Measurements from ENCODE around the gene TFEB. TPM values are rescaled to one million over a fixed set of nuclear protein-coding genes. Genes with fewer than 3 reads are reported as not detected.
"Not testable (repeated sequence)": the region's sequence is repeated elsewhere in the genome, so short reads cannot be mapped to it uniquely, and the experiment has no call there.

Gene TFEB
- total RNA-seq, 1 donor from 2014 or later: 5.1 TPM

GRCh38 chr6:41767112-41767833 is 31.9 kb upstream of the TFEB start:
- Histone ChIP-seq H3K27me3 (ENCODE audit: control insufficient read depth, insufficient read depth, low read length) (no peaks in the 10 kb centered on the region), H3K36me3 (ENCODE audit: control insufficient read depth, insufficient read depth, low read length) (no peaks in the 10 kb centered on the region), H3K4me3 (ENCODE audit: low read depth, low read length) (no peak overlapping the region)
- no peak for TF ChIP-seq CTCF (IDR thresholded peaks at IDR 0.05; ENCODE audit: insufficient read depth, low read length, poor library complexity, severe bottlenecking)
- no peak for DNase-seq (ENCODE audit: low read depth)

DNA sequence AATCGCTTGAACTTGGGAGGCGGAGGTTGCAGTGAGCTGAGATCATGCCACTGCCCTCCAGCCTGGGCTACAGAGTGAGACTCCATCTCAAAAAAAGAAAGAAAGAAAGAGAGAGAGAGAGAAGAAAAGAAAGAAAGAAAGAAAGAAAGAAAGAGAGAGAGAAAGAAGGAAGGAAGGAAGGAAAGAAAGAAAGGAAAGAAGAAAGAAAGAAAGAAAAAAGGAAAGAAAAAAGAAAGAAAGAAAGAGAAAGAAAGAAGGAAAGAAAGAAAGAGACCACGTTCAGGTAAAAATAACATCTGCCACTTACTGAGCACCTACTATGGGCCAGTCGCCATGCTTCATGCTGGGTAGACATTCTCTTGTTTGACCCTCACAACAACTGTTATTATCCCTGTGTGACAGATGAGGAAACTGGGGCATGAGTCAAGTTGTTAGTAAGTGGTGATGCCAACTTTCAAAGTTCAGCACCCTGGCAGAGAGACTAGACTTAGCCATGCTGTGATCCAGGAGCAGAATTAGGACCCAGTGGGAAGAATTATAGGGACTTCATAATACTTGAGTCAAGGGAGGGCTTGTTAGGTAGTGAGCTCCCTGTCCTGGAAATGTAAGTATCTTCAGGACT is 30.7 kb upstream of the TFEB start:
- H3K27me3 ChIP-seq (ENCODE audit: control insufficient read depth, insufficient read depth, low read length); H3K36me3 ChIP-seq (ENCODE audit: control insufficient read depth, insufficient read depth, low read length); DNase-seq (ENCODE audit: low read depth); H3K4me3 ChIP-seq (ENCODE audit: low read depth, low read length): not testable (repeated sequence)

DNA sequence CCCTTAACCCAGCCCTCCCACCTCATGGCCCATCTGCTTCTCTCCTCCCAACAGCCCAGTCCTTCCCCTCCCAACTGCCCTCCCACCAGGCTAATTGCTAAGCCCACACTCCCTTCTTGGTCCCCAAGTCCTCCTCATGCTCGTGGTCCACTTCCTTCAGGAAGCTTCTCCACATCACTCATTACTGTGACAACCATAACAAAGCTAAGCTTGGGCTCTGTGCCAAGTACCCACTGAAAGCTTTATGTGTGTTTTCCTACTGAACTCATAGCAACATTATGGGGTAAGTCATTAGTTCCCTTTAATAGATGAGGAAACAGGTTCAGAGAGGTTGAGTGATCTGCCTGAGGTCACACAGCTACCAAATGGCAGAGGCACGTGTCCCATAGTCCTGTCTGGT is 28.1 kb upstream of the TFEB start:
- H3K27me3 ChIP-seq (ENCODE audit: control insufficient read depth, insufficient read depth, low read length): no peaks in the 10 kb centered on the region
- H3K36me3 ChIP-seq (ENCODE audit: control insufficient read depth, insufficient read depth, low read length): no peaks in the 10 kb centered on the region
- no peak for TF ChIP-seq CTCF (IDR thresholded peaks at IDR 0.05; ENCODE audit: insufficient read depth, low read length, poor library complexity, severe bottlenecking)
- H3K4me3 ChIP-seq (ENCODE audit: low read depth, low read length): no peak overlapping the region
- no peak for DNase-seq (ENCODE audit: low read depth)

DNA sequence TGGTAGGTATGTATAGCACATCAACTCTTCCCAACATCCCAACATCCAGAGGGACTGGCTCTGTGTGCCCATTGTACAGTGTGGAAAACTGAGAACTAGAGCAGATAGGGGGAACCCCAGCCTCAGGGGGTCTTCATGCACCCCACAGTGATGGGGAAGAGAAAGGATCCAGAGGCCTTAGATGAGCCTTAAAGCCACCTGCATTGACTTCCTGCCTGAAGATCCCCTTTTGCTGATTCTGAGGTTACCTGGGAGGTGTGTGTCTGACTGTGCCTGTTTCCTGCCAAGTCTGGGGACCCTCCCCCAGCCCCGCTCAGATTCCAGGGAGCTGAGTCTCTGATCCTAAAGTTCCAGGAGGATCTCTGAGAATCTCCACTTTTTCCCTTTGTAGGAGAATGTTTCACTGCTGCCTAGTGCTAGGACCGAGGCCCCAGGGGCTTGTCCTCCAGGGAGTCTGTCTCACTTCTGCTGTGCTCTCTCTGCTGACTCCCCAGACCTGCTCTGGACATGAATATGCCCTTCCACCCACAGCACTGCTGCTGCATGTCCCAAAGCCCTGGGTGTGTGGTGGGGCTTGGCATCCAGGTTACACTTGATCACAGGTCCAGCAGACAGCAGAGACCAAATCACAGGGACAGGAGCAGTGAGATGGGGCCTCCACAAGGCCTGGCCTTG is 24.6 kb upstream of the TFEB start:
- Histone ChIP-seq H3K4me3 (ENCODE audit: low read depth, low read length) (no peak overlapping the region), H3K36me3 (ENCODE audit: control insufficient read depth, insufficient read depth, low read length) (no peaks in the 10 kb centered on the region), H3K27me3 (ENCODE audit: control insufficient read depth, insufficient read depth, low read length) (peaks cover 5% of the 10 kb centered on the region)
- DNase-seq (ENCODE audit: low read depth): no peak
- no peak for TF ChIP-seq CTCF (IDR thresholded peaks at IDR 0.05; ENCODE audit: insufficient read depth, low read length, poor library complexity, severe bottlenecking)

GRCh38 chr6:41759106-41759904 is 23.9 kb upstream of the TFEB start:
- TF ChIP-seq CTCF (IDR thresholded peaks at IDR 0.05; ENCODE audit: insufficient read depth, low read length, poor library complexity, severe bottlenecking): no peak
- Histone ChIP-seq H3K36me3 (ENCODE audit: control insufficient read depth, insufficient read depth, low read length) (no peaks in the 10 kb centered on the region), H3K4me3 (ENCODE audit: low read depth, low read length) (no peak overlapping the region), H3K27me3 (ENCODE audit: control insufficient read depth, insufficient read depth, low read length) (peaks cover 5% of the 10 kb centered on the region)
- no peak for DNase-seq (ENCODE audit: low read depth)

- H3K4me3 ChIP-seq (ENCODE audit: low read depth, low read length): no peak overlapping the region
Observed at GRCh38 chr6:41758641-41759035, 23.2 kb upstream of the TFEB start.

More at GRCh38 chr6:41758641-41759035, 23.2 kb upstream of the TFEB start:
- H3K36me3 ChIP-seq (ENCODE audit: control insufficient read depth, insufficient read depth, low read length): no peaks in the 10 kb centered on the region
- peaks cover 5% of the 10 kb centered on the region for H3K27me3 ChIP-seq (ENCODE audit: control insufficient read depth, insufficient read depth, low read length)
- TF ChIP-seq CTCF (IDR thresholded peaks at IDR 0.05; ENCODE audit: insufficient read depth, low read length, poor library complexity, severe bottlenecking): no peak
- DNase-seq (ENCODE audit: low read depth): no peak

Data from kidney epithelial cell (primary cell).